Measurements from ENCODE around the gene RHBDL1. TPM values are rescaled to one million over a fixed set of nuclear protein-coding genes. Genes with fewer than 3 reads are reported as not detected.

Gene RHBDL1
- polyA plus RNA-seq, 1 donor (not counting 4 experiments of a cell fraction or from before 2014, with no cell fraction given): 0.71 TPM

DNA sequence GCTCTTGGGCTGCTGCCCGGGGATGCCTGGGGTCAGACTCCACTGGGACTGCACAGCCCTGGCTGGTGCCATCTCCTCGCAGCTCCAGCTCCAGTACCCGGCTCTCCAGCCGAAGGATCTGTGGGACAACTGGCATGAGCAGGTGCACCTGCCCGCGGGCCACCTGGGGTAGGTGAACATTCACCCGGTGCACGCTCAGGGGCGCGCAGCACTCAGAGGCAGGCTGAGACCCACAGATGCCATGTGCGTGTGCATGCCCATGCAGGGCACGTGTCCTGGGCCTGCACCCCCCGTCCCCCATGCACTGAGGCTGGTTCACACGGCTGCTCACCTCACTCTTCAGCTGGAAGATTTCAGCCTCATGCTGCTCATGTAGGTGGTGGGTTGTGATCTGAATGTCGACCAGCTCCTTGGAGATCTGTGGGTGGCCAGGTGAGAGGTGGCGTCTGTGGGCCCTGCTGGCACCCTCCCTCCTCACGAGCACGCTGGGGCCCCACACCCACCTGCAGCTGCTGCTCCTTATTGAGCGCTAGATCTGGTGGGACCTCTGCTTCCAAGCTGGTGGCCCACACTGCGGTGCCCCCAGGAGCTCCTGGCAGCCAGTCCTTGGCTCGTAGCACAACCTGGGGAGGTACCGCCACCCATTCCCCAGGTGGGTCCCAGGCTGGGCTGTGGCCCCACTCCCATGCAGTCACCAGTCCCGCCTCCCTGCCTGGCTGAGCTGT lies 50.2 kb downstream of the RHBDL1 start:
- no peak for DNase-seq (ENCODE audit: low read depth, low spot score)
- no peak overlapping the region for H3K9ac ChIP-seq (ENCODE audit: control insufficient read depth, extremely low read depth, insufficient read depth, low read length)

GRCh38 chr16:726188-726437 lies 50.6 kb downstream of the RHBDL1 start:
- DNase-seq (ENCODE audit: low read depth, low spot score) (no peak), FAIRE-seq (no peak)
- H3K9me1 ChIP-seq (ENCODE audit: control insufficient read depth, extremely low read depth, insufficient read depth, low read length): peaks cover 2% of the 10 kb centered on the region
- H2AFZ ChIP-seq (ENCODE audit: control insufficient read depth, low read length): no peak overlapping the region
- H3K9me3 ChIP-seq (ENCODE audit: control insufficient read depth, low read depth, low read length): no peaks in the 10 kb centered on the region
- peak overlapping the region in 1 of 3 experiments; percentile 21 for H3K4me3 ChIP-seq (ENCODE audit: control insufficient read depth in 2 of 3, extremely low read depth in 1 of 3, insufficient read depth in 2 of 3, low read depth in 1 of 3, low read length in 3 of 3)
- no peak overlapping the region for H3K27ac ChIP-seq (ENCODE audit: control insufficient read depth, insufficient read depth, low read length)
- no peak overlapping the region for H3K4me2 ChIP-seq (ENCODE audit: control insufficient read depth, extremely low read depth, insufficient read depth, low read depth, low read length)
- no peak for TF ChIP-seq EZH2 (IDR thresholded peaks at IDR 0.05; ENCODE audit: low read length)
- TF ChIP-seq, protein P1, sequence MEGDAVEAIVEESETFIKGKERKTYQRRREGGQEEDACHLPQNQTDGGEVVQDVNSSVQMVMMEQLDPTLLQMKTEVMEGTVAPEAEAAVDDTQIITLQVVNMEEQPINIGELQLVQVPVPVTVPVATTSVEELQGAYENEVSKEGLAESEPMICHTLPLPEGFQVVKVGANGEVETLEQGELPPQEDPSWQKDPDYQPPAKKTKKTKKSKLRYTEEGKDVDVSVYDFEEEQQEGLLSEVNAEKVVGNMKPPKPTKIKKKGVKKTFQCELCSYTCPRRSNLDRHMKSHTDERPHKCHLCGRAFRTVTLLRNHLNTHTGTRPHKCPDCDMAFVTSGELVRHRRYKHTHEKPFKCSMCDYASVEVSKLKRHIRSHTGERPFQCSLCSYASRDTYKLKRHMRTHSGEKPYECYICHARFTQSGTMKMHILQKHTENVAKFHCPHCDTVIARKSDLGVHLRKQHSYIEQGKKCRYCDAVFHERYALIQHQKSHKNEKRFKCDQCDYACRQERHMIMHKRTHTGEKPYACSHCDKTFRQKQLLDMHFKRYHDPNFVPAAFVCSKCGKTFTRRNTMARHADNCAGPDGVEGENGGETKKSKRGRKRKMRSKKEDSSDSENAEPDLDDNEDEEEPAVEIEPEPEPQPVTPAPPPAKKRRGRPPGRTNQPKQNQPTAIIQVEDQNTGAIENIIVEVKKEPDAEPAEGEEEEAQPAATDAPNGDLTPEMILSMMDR (optimal IDR thresholded peaks at IDR 0.05 in 1 of 3, IDR thresholded peaks at IDR 0.05 in 1 of 3, conservative IDR thresholded peaks at IDR 0.05 in 1 of 3; ENCODE audit: extremely low read depth in 1 of 3, insufficient read depth in 2 of 3, low read length in 3 of 3): no peak
- H3K27me3 ChIP-seq (ENCODE audit: control insufficient read depth, extremely low read depth, insufficient read depth, low read length): no peaks in the 10 kb centered on the region
- no peaks in the 10 kb centered on the region for H4K20me1 ChIP-seq (ENCODE audit: control insufficient read depth, extremely low read depth, insufficient read depth, low read length)
- no peaks in the 10 kb centered on the region for H3K79me2 ChIP-seq (ENCODE audit: control insufficient read depth, insufficient read depth, low read length)
- H3K9ac ChIP-seq (ENCODE audit: control insufficient read depth, extremely low read depth, insufficient read depth, low read length): no peak overlapping the region
- dilution Hi-C loops (cut with MboI; ENCODE audit: extremely low pct_ligation_motif_present, low sequenced_read_pairs): no loop called here
- peaks cover 0 to 6% of the 10 kb centered on the region in 2 experiments for H3K36me3 ChIP-seq (ENCODE audit: control insufficient read depth in 2 of 2, extremely low read depth in 1 of 2, insufficient read depth in 2 of 2, low read length in 2 of 2)
- H3K4me1 ChIP-seq (ENCODE audit: control insufficient read depth, extremely low read depth, insufficient read depth, low read length): peaks cover 4% of the 10 kb centered on the region

More for the DNA sequence above, 50.2 kb downstream of the RHBDL1 start:
- Histone ChIP-seq H3K9me1 (ENCODE audit: control insufficient read depth, extremely low read depth, insufficient read depth, low read length) (peaks cover 2% of the 10 kb centered on the region), H3K36me3 (ENCODE audit: control insufficient read depth in 2 of 2, extremely low read depth in 1 of 2, insufficient read depth in 2 of 2, low read length in 2 of 2) (peaks cover 0 to 6% of the 10 kb centered on the region in 2 experiments), H3K27me3 (ENCODE audit: control insufficient read depth, extremely low read depth, insufficient read depth, low read length) (no peaks in the 10 kb centered on the region), H3K9me3 (ENCODE audit: control insufficient read depth, low read depth, low read length) (no peaks in the 10 kb centered on the region), H4K20me1 (ENCODE audit: control insufficient read depth, extremely low read depth, insufficient read depth, low read length) (no peaks in the 10 kb centered on the region), H3K4me3 (ENCODE audit: control insufficient read depth in 2 of 3, extremely low read depth in 1 of 3, insufficient read depth in 2 of 3, low read depth in 1 of 3, low read length in 3 of 3) (no peak overlapping the region), H2AFZ (ENCODE audit: control insufficient read depth, low read length) (no peak overlapping the region), H3K79me2 (ENCODE audit: control insufficient read depth, insufficient read depth, low read length) (no peaks in the 10 kb centered on the region), H3K27ac (ENCODE audit: control insufficient read depth, insufficient read depth, low read length) (no peak overlapping the region), H3K4me1 (ENCODE audit: control insufficient read depth, extremely low read depth, insufficient read depth, low read length) (peaks cover 4% of the 10 kb centered on the region), H3K4me2 (ENCODE audit: control insufficient read depth, extremely low read depth, insufficient read depth, low read depth, low read length) (no peak overlapping the region)
- dilution Hi-C loops (cut with MboI; ENCODE audit: extremely low pct_ligation_motif_present, low sequenced_read_pairs): no loop called here
- TF ChIP-seq, protein P1 (optimal IDR thresholded peaks at IDR 0.05 in 1 of 3, IDR thresholded peaks at IDR 0.05 in 1 of 3, conservative IDR thresholded peaks at IDR 0.05 in 1 of 3; ENCODE audit: extremely low read depth in 1 of 3, insufficient read depth in 2 of 3, low read length in 3 of 3): no peak
- TF ChIP-seq EZH2 (IDR thresholded peaks at IDR 0.05; ENCODE audit: low read length): peak; percentile 2
- no peak for FAIRE-seq
